Neural crest cell (in vitro differentiated cells): ENCODE data around the gene DAZAP1. TPM values are rescaled to one million over a fixed set of nuclear protein-coding genes. Genes with fewer than 3 reads are reported as not detected.

ENCODE experiments used
- DNase-seq: peaks from one replicate; pipeline ENCODE4 v3.0.0; 2021; ENCODE audit warnings: low read depth, mixed read lengths, low spot score
- H3K27ac Mint-ChIP-seq: one replicate; pipeline ENCODE4 v1.8.0; 2021; ENCODE audit warnings: mild to moderate bottlenecking, mixed read lengths; ENCODE audit not compliant: unreplicated experiment
- H3K27me3 Mint-ChIP-seq: 2 replicates; pipeline ENCODE4 v1.8.0; 2021; ENCODE audit warnings: low read depth, mild to moderate bottlenecking, mixed read lengths
- H3K36me3 Mint-ChIP-seq: 2 replicates; pipeline ENCODE4 v1.8.0; 2021; ENCODE audit warnings: low read depth, mild to moderate bottlenecking, mixed read lengths
- H3K4me1 Mint-ChIP-seq: 2 replicates; pipeline ENCODE4 v1.8.0; 2021; ENCODE audit warnings: mixed read lengths
- H3K4me3 Mint-ChIP-seq: one replicate; pipeline ENCODE4 v1.8.0; 2021; ENCODE audit warnings: mild to moderate bottlenecking, mixed read lengths
- H3K9me3 Mint-ChIP-seq: 2 replicates; pipeline ENCODE4 v1.8.0; 2021; ENCODE audit warnings: mixed read lengths
- CTCF ChIP-seq: fragments of 200-600 bp; sonication (generic); conservative IDR thresholded peaks from 2 replicates; pipeline ENCODE4 v1.5.0; 2021; ENCODE audit warnings: antibody characterized with exemption, mild to moderate bottlenecking
- total RNA-seq: library from RNA; stranded (reverse); gene quantifications from 2 replicates; pipeline ENCODE4 v1.2.1, GENCODE V29; 2021

Gene DAZAP1
- total RNA-seq, 1 donor from 2014 or later = 146 TPM

GRCh38 chr19:1362387-1363257, 44.8 kb upstream of the DAZAP1 start:
- peaks cover 33% of the 10 kb centered on the region for H3K4me1 Mint-ChIP-seq
- TF ChIP-seq CTCF = no peak
- H3K9me3 Mint-ChIP-seq = no peaks in the 10 kb centered on the region
- DNase-seq = no peak
- H3K27me3 Mint-ChIP-seq = no peaks in the 10 kb centered on the region
- no peak overlapping the region for H3K4me3 Mint-ChIP-seq
- peaks cover 14% of the 10 kb centered on the region for H3K36me3 Mint-ChIP-seq
- H3K27ac Mint-ChIP-seq = no peak overlapping the region

GRCh38 chr19:1363599-1363998, 43.8 kb upstream of the DAZAP1 start:
- H3K4me3 Mint-ChIP-seq = no peak overlapping the region
- peaks cover 29% of the 10 kb centered on the region for H3K4me1 Mint-ChIP-seq
- no peak for DNase-seq
- H3K27ac Mint-ChIP-seq = no peak overlapping the region
- TF ChIP-seq CTCF = no peak
- H3K36me3 Mint-ChIP-seq = peaks cover 13% of the 10 kb centered on the region
- H3K9me3 Mint-ChIP-seq = no peaks in the 10 kb centered on the region
- H3K27me3 Mint-ChIP-seq = no peaks in the 10 kb centered on the region

GRCh38 chr19:1364070-1364704, 43.2 kb upstream of the DAZAP1 start:
- Mint-ChIP-seq H3K36me3 (peaks cover 12% of the 10 kb centered on the region), H3K27me3 (no peaks in the 10 kb centered on the region), H3K9me3 (no peaks in the 10 kb centered on the region), H3K4me3 (no peak overlapping the region), H3K27ac (no peak overlapping the region), H3K4me1 (peaks cover 27% of the 10 kb centered on the region)
- peak; percentile 56 for TF ChIP-seq CTCF
- DNase-seq = no peak

GRCh38 chr19:1365319-1366269, 41.8 kb upstream of the DAZAP1 start:
- Mint-ChIP-seq H3K9me3 (no peaks in the 10 kb centered on the region), H3K27me3 (no peaks in the 10 kb centered on the region), H3K4me3 (no peak overlapping the region), H3K36me3 (peaks cover 14% of the 10 kb centered on the region), H3K27ac (no peak overlapping the region), H3K4me1 (peaks cover 15% of the 10 kb centered on the region)
- no peak for TF ChIP-seq CTCF
- DNase-seq = no peak

- H3K27ac Mint-ChIP-seq = no peak overlapping the region
- no peaks in the 10 kb centered on the region for H3K27me3 Mint-ChIP-seq
- DNase-seq = no peak
- H3K4me3 Mint-ChIP-seq = no peak overlapping the region
- TF ChIP-seq CTCF = no peak
- H3K36me3 Mint-ChIP-seq = peaks cover 14% of the 10 kb centered on the region
- H3K9me3 Mint-ChIP-seq = no peaks in the 10 kb centered on the region
- H3K4me1 Mint-ChIP-seq = peaks cover 8% of the 10 kb centered on the region
Observed at GRCh38 chr19:1366296-1366695, 41.1 kb upstream of the DAZAP1 start.
